ENCODE results near the gene ARHGAP6.

ARHGAP6 gene

GRCh38 chrX:11577603-11578002 is 88.1 kb downstream of the ARHGAP6 start:
- Histone ChIP-seq H3F3A (ENCODE audit: insufficient read depth, low read length) (no peaks in the 10 kb centered on the region), H3K27me3 (replicated peaks; ENCODE audit: insufficient read depth, low read length) (no peaks in the 10 kb centered on the region), H3K9ac (ENCODE audit: low read length) (no peak overlapping the region), H3K79me2 (ENCODE audit: low read length) (no peaks in the 10 kb centered on the region), H3K36me3 (replicated peaks; ENCODE audit: insufficient read depth, low read length) (no peaks in the 10 kb centered on the region), H3K9me2 (replicated peaks; ENCODE audit: insufficient read depth, low read length) (no peaks in the 10 kb centered on the region), H3K27ac (ENCODE audit: low read length) (no peak overlapping the region), H3K9me3 (replicated peaks; ENCODE audit: insufficient read depth, low read length) (no peaks in the 10 kb centered on the region), H3K4me3 (ENCODE audit: low read length) (no peak overlapping the region), H3K4me2 (ENCODE audit: low read depth, low read length) (no peak overlapping the region), H2AFZ (ENCODE audit: low read length) (no peak overlapping the region), H4K20me1 (ENCODE audit: insufficient read depth, low read length) (no peaks in the 10 kb centered on the region), H3K4me1 (ENCODE audit: low read length) (0 out of 2 replicates have a peak, but pooled peaks cover 4% of the 10 kb centered on the region)
- no peak for DNase-seq
- TF ChIP-seq EZH2 (optimal IDR thresholded peaks at IDR 0.05; ENCODE audit: low read depth, low read length) (no peak), EZH2phosphoT487 (IDR thresholded peaks at IDR 0.05; ENCODE audit: low read length) (no peak), CTCF (IDR thresholded peaks at IDR 0.05; ENCODE audit: low read length) (no peak)

- TF ChIP-seq EZH2 (optimal IDR thresholded peaks at IDR 0.05; ENCODE audit: low read depth, low read length) (no peak), EZH2phosphoT487 (IDR thresholded peaks at IDR 0.05; ENCODE audit: low read length) (no peak), CTCF (IDR thresholded peaks at IDR 0.05; ENCODE audit: low read length) (no peak)
- no peak for DNase-seq
- H3K9me2 ChIP-seq (replicated peaks; ENCODE audit: insufficient read depth, low read length): no peaks in the 10 kb centered on the region
Observed at GRCh38 chrX:11575332-11575731, 90.4 kb downstream of the ARHGAP6 start.

GRCh38 chrX:11567528-11568220 is 98.0 kb downstream of the ARHGAP6 start:
- TF ChIP-seq EZH2phosphoT487 (IDR thresholded peaks at IDR 0.05; ENCODE audit: low read length) (no peak), EZH2 (optimal IDR thresholded peaks at IDR 0.05; ENCODE audit: low read depth, low read length) (no peak), CTCF (IDR thresholded peaks at IDR 0.05; ENCODE audit: low read length) (no peak)
- no peaks in the 10 kb centered on the region for H3K9me3 ChIP-seq (replicated peaks; ENCODE audit: insufficient read depth, low read length)
- H3K9me2 ChIP-seq (replicated peaks; ENCODE audit: insufficient read depth, low read length): no peaks in the 10 kb centered on the region
- H3K9ac ChIP-seq (ENCODE audit: low read length): no peak overlapping the region
- no peak overlapping the region for H2AFZ ChIP-seq (ENCODE audit: low read length)
- no peak overlapping the region for H3K27ac ChIP-seq (ENCODE audit: low read length)
- no peak overlapping the region for H3K4me2 ChIP-seq (ENCODE audit: low read depth, low read length)
- H3K4me1 ChIP-seq (ENCODE audit: low read length): no peaks in the 10 kb centered on the region
- no peaks in the 10 kb centered on the region for H3K27me3 ChIP-seq (replicated peaks; ENCODE audit: insufficient read depth, low read length)
- no peaks in the 10 kb centered on the region for H3F3A ChIP-seq (ENCODE audit: insufficient read depth, low read length)
- H3K36me3 ChIP-seq (replicated peaks; ENCODE audit: insufficient read depth, low read length): no peaks in the 10 kb centered on the region
- H4K20me1 ChIP-seq (ENCODE audit: insufficient read depth, low read length): no peaks in the 10 kb centered on the region
- no peaks in the 10 kb centered on the region for H3K79me2 ChIP-seq (ENCODE audit: low read length)
- no peak overlapping the region for H3K4me3 ChIP-seq (ENCODE audit: low read length)
- DNase-seq: no peak

More at GRCh38 chrX:11575332-11575731, 90.4 kb downstream of the ARHGAP6 start:
- H3K27ac ChIP-seq (ENCODE audit: low read length): no peak overlapping the region
- 0 out of 2 replicates have a peak, but pooled peaks cover 4% of the 10 kb centered on the region for H3K4me1 ChIP-seq (ENCODE audit: low read length)
- H3K27me3 ChIP-seq (replicated peaks; ENCODE audit: insufficient read depth, low read length): no peaks in the 10 kb centered on the region
- no peak overlapping the region for H3K4me3 ChIP-seq (ENCODE audit: low read length)
- no peaks in the 10 kb centered on the region for H3K9me3 ChIP-seq (replicated peaks; ENCODE audit: insufficient read depth, low read length)
- H3K9ac ChIP-seq (ENCODE audit: low read length): no peak overlapping the region
- H3K79me2 ChIP-seq (ENCODE audit: low read length): no peaks in the 10 kb centered on the region
- no peaks in the 10 kb centered on the region for H3K36me3 ChIP-seq (replicated peaks; ENCODE audit: insufficient read depth, low read length)
- no peaks in the 10 kb centered on the region for H3F3A ChIP-seq (ENCODE audit: insufficient read depth, low read length)
- no peak overlapping the region for H3K4me2 ChIP-seq (ENCODE audit: low read depth, low read length)
- no peaks in the 10 kb centered on the region for H4K20me1 ChIP-seq (ENCODE audit: insufficient read depth, low read length)
- no peak overlapping the region for H2AFZ ChIP-seq (ENCODE audit: low read length)
